ENCODE data around the gene RANBP3.
"Not testable (repeated sequence)": the region's sequence is repeated elsewhere in the genome, so short reads cannot be mapped to it uniquely, and the experiment has no call there.

GRCh38 chr19:5884065-5884811, 93.7 kb downstream of the RANBP3 start:
- TF ChIP-seq, protein P1, sequence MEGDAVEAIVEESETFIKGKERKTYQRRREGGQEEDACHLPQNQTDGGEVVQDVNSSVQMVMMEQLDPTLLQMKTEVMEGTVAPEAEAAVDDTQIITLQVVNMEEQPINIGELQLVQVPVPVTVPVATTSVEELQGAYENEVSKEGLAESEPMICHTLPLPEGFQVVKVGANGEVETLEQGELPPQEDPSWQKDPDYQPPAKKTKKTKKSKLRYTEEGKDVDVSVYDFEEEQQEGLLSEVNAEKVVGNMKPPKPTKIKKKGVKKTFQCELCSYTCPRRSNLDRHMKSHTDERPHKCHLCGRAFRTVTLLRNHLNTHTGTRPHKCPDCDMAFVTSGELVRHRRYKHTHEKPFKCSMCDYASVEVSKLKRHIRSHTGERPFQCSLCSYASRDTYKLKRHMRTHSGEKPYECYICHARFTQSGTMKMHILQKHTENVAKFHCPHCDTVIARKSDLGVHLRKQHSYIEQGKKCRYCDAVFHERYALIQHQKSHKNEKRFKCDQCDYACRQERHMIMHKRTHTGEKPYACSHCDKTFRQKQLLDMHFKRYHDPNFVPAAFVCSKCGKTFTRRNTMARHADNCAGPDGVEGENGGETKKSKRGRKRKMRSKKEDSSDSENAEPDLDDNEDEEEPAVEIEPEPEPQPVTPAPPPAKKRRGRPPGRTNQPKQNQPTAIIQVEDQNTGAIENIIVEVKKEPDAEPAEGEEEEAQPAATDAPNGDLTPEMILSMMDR (IDR thresholded peaks at IDR 0.05 in 4 of 5, conservative IDR thresholded peaks at IDR 0.05 in 1 of 5) = not testable (repeated sequence)
- not testable (repeated sequence) for TF ChIP-seq POLR2A (IDR thresholded peaks at IDR 0.05)

All from gastrocnemius medialis (tissue), 4 donors.